HG03064 (cell line): Measurements from ENCODE around the gene CSNK1A1.
"Not testable (repeated sequence)": the region's sequence is repeated elsewhere in the genome, so short reads cannot be mapped to it uniquely, and the experiment has no call there.

Experiments
- ATAC-seq: cut with Tn5 transposase; IDR thresholded peaks from one replicate; pipeline ENCODE4 v1.9.1; 2021; ENCODE audit warnings: low read depth; ENCODE audit not compliant: unreplicated experiment

CSNK1A1 gene

DNA sequence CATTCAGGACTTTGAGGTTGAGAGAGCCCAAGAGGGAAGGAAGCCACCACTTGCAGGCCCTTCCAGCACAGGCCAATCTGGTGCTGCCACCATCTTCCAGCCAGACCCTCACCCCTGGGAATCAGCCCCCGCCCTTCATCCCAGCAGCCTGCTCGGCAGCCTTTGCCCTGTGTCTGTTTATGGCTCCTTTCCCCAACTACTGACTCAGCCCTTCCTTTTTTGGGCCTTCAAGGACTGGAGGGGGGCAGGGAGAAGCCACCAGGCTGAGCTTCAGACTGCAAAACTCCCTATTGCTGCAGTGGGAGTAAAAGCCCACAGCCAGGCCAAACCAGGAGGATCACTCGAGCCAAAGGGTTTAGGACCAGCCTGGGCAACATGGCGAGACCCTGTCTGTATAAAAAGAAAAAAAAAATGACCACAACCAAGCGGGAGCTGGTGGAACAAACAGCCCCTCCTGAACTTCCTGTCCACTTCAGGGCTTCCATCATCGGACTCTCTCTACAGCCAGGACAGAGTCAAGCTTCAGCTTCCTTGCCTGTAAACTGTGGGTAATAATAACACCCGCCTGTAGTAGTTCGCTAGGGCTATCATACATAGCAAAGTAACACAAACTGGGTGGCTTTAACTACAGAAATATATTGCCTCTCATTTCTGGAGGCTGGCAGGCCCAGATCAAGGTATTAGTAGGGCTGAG is 86.3 kb downstream of the CSNK1A1 start:
- no peak for ATAC-seq

DNA sequence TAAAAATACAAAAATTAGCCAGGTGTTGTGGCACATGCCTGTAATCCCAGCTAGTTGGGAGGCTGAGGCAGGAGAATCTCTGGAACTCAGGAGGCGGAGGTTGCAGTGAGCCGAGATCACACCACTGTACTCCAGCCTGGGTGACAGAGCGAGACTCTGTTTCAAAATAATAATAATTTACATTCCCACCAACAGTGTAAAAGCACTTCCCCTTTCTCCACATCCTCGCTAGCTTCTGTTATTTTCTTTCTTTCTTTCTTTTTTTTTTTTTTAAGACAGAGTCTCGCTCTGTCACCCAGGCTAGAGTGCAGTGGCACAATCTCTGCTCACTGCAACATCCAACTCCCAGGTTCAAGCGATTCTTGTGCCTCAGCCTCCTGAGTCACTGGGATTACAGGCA is 89.3 kb downstream of the CSNK1A1 start:
- ATAC-seq = not testable (repeated sequence)

DNA sequence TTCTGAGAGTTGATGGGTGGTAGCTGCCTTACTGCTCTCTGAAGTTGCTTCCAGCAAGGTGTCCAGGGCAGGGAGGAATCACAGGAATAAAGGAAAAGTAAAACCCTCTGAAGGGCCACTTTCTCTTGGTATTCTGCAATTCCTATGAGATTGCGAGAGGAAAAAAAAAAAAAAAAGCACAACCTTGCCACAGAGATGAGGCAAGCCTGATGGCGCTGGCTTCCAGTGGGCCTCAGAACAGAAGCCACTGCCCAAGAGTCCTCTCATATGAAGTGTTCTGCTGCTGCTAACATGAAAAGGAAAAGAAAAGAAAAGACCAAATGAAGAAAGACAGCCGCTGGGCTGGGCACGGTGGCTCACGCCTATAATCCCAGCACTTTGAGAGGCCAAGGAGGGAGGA is 91.3 kb downstream of the CSNK1A1 start:
- ATAC-seq = no peak

DNA sequence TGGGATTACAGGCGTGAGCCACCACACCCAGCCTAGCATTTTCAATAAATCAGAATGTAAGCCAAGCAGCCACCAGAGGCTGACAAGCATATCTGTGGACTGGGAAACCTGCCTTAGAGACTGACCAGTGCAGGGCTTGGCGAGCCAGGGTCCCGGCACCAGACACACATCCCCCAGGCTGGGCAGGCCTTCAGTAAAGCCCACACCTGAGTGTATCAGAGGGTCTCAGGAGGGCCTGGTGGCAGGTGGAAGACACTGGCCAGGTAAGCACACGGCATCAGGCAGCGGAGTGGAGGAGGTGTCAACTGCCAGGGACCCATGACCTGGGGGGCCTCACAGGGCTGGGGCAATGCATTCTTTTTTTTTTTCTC is 93.9 kb downstream of the CSNK1A1 start:
- ATAC-seq = no peak

DNA sequence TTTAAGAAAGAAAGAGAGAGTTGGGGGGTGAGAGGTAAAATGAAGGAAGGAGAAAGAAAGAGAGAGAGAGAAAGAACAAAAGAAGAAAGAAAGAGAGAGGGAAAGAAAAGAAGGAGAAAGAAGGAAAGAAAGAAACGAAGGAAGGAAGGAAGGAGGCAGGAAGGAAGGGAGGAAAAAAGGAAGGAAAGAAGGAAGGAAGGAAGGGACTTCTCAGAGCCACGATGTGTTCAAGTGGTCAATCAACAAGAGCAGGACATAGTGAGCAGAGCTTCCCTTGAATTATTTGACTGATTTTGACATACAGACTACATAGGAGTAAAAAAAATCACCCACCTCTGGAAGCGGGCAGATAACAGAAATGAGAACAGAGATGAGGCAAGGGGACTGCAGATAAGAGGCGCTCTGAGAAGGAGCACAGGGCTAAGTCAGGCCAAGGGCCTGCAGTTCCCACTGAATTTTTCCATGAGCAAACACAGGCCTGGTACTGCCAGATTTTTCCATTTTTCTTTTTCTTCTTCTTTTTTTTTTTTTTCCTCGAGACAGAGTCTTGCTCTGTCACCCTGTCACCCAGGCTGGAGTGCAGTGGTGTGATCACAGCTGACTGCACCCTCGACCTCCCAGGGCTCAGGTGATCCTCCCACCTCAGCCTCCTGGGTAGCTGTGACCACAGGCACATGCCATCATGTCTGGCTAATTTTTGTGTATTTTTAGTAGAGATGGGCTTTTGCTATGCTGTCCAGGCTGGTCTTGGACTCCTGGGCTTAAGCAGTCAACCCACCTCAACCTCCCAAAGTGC is 94.4 kb downstream of the CSNK1A1 start:
- ATAC-seq = no peak

DNA sequence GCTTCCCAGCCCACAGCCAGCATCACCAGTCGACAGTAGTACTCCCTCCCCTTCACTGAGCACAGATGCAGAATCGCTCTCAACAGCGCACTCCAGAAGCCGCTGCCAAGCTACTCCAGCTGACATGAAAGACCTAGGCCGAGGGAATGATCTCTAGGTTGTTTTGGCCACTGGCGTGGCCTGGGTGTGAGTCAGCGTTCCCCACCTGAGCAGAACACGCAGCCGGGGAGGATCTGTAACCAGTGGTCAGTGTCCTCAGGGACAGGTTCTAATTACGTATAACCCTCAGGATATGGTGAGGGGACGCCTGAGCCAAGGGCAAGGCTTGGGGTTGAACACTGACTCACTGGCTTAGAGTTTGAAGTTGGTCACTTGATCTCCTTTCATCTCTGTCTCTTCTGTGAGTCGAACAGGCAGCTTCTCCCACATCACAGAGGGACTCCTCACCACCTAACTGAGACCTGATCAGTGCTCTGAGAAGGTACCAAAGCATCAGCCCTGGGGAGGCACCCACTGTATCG is 95.3 kb downstream of the CSNK1A1 start:
- ATAC-seq = no peak

DNA sequence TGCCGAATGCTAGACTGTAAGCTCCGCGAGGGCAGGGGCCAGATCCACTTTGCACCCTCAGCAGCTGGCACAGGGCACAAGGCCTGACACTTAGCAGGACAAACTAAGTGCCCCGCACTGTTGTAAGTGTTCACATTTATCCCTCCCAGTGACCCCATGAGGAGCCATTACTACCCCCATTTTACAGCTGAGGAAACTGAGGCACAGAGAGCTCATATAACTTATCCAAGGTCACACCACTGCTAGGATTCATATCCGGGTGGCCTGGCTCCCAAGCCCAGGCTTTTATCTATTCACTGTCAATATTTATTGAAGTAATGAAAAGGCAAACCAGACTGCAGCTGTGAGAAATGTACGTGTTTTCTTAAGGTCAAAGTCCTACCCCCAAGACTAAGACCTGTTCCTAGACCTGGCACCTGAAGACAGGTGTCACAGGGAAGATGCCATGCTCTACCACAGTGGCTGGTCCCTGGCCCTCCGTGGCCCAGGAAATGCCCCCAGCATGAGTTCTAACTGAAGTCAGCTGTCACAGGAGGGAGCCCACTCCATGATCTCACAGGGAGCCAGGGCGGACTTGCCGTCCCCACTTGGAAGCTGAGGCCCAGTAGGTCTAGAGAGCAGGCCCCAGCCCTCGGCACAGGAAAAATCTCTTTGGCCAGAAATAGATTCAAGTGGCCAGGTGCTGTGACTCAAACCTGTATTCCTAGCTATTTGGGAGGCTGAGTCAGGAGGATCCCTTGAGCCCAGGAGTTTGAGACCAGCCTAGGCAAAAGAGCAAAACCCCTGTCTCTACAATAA is 97.4 kb downstream of the CSNK1A1 start:
- no peak for ATAC-seq

DNA sequence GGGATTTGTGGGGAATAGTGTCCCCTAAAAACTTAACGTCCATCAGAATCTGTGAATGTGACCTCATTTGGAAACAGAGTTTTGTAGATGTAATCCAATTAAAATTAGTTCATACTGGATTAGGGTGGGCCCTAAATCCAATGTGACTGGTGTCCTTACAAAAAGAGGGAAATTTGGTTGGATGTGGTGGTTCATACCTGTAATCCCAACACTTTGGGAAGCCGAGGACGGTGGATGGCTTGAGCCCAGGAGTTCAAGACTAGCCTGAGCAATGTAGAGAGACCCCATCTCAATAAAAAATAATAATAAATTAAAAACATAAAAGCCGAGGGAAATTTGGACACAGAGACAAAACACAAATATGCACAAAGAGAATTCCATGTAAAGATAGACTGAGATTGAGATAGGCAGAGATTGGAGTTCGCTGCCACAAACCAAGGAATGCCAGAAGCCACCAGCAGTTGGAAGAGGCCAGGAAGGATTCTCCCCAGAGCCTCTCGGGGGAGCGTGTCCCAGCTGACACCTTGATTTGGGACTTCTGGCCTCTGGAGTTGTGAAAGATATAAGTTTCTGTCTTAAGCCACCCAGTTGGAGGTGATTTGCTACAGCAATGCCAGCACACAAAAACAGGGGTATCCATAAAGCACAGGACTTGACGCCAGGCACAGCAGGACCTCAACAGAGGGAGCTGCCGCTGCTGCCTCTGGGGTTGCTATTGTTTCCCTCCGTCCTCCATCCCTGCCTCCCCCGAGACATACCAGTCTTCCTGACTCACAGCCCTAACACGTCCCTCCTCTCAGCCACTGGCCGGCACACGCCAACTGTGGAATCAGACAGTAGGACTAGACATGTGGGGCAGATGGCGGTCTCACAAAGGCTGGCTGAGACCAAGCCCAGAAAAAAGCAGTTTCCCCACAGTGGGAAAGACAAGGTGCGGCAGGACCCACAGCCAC is 98.3 kb downstream of the CSNK1A1 start:
- no peak for ATAC-seq

DNA sequence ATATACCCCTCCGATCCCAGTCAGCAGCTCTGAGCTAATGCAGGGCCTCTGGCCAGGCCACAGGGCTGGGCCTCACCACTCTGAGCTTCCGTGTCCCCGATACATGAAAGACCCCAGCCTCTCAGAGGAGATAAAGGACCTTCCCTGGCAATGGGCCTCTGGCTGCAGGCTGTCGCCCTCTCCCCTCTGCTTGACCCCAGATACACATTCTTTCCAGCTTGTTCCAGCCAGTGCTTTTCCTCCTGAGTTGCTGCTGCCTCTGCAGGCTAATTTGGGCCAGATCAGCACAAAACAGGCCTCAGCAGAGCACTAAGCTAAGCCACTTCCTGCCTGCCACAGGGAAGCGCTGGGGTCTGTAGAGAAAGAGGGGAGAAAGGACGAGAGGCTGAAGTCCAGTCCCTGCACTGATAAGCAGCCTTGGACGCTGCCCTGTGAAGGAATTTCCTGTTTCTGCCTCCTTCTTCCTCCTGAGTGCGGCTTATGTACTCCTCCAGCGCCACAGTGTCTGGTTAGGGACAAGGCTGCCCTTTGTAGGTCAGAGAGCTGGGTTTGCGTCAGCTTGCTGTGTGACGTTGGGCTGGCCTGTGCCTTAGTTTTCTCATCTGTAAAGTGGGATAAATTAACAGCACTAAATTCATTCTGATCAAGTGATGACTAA is 99.1 kb downstream of the CSNK1A1 start:
- no peak for ATAC-seq

DNA sequence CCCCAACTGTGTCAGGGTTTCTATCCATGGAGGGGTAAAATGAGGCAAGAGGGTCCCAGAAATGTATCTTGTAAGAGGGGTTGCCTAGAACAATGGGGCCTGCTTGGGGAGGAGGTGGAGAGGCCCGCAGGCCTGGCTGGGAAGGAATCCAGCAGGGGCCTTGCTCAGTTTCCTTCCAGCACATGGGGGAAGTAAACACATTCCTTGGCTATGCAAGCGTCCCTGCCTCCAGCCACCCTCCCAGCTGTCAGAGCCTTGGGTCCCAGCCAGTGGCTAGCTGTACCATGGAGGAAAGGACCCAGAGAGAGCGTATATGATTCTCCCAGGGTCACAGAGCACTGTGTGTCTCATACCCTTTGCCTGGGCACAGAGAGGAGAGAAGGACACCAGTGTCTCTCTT is 101.0 kb downstream of the CSNK1A1 start:
- ATAC-seq = no peak

DNA sequence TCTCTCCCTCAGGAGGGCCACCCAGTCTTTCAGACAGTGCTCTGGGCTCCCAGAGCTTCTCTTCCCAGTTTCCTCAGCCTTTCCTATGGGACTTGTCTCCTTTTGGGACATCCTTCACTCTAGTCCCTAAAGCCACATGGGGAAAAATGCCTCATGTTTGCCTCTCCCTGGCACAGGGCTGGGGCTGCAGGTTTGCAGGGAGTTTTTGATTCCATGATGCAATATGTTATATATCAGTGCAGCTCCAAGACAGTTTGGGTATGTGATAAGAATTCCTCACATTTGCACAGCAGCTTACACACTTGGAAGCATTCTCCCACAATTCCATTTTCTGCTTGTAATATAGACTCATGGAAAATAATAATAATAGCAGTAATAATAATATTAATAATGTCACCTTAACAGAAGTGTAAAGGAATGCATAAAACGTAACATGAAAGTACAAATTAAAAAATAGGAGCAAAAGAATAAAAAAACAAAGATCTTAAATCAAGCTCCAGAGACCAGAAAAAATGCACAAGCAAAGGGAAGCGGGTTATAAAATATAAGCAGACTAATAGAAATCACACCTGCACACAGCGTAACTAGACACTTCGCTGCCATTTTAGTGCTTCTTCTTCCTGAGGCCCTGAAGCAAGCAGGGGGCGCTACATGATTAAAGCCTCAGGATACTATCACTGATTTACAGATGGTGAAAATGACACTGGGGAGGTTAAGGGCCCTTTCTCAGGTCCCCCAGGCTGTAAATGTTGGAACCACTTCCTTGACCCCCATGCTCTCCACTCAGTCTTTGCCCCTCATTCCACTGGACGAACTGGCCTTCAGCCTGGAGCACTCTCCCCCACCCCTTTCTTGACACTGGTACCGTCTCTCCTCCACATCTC is 102.2 kb downstream of the CSNK1A1 start:
- no peak for ATAC-seq

DNA sequence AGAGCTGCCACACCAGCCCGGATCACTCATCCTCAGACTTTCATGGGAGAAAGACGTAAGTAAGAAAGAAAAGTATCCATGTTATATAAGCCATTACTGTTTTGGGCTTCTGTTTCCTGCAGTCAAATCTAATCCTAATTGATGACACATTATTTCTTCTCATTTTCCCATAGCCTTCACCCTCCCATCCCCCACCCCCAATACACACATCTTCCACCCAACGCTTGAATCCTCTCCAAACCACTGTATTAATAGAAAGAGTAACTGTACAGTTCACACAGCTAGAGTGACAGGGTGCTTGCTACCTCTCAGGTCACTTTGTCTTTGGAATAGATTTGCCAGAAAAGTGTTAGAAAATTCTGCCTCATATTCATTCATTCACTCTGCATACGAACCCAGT is 102.8 kb downstream of the CSNK1A1 start:
- no peak for ATAC-seq

DNA sequence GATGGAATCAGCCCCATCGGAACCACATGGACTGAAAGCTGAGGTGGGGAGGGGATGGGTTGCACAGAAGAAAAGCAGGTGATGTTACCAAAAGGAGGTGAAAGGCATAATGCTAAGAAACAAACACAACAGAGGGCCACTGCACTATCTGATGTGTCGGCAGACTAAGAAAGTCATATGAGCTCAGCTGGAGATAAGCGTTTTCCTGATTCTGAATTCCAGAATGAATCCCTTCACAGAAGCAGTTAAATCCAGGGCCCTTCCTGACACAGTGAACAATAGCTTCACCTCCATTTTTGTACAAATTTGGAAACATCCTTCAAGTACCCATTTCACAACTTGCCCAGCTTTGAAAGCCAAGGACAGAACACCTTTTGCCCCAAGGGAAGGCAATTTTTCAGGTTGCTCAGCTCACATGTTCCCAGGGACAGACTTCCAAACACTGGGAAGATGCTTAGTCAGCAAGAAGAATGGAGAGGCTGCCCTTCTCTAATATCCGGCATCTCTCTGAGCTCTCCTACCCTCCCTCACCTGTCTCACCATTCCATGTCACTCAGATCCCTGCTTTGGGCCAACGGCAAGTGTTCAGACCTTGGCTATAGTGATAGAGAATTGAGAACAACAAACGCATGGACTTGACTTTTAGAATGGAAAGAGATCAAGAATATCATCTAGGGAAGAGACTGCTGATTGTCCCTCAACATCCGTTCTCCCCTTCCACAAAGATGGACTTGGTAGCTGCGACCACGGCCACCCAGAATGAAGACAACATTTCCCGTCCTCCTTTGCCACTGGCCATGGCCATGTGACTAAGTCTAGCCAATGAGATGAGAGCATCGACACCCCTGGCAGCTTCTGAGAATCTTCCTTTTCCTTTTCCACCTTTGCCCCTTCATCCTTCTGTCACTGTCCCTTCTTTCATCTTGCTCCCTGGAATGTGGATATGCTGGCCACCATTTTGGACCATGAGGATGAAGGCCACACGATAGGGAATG is 103.6 kb downstream of the CSNK1A1 start:
- no peak for ATAC-seq

DNA sequence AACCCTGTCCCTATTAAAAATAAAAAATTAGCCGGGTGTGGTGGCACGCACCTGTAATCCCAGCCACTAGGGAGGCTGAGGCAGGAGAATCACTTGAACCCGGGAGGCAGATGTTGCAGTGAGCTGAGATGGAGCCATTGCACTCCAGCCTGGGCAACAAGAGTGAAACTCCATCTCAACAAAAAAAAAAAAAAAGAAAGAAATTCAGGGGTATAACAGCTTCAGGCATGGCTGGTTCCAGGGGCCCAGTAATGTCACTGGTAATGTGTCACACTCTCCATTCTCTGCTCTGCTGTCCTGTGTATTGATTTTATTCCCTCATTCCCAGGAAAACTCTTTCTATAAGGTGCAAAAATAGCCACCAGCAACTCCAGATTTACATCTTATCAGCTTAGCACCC is 104.4 kb downstream of the CSNK1A1 start:
- not testable (repeated sequence) for ATAC-seq

DNA sequence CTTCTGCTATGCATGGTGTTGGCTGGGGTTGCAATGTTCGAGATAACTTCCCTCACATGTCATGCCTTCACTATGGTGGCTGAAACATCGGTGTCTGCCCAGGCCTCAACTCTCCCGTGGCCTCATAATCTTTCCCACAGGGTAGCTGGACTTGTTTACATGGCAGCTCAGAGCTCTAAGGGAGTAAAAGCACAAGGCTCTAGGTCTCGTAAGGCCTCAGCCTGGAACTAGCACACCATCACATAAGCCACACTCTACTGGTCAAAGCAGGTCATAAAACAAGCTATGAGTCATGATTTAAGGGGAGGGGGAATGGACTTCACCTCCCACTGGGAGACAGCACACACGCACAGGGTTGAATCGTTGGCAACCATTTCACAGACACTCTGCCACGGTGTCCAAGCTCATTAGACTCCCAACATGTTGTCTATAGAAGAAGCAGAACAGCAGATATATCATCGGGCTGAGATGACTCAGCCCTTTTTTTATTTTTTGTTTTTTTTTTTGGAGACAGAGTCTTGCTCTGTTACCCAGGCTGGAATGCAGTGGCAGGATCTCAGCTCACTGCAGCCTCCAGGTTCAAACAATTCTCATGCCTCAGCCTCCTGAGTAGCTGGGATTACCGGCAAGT is 105.4 kb downstream of the CSNK1A1 start:
- no peak for ATAC-seq

DNA sequence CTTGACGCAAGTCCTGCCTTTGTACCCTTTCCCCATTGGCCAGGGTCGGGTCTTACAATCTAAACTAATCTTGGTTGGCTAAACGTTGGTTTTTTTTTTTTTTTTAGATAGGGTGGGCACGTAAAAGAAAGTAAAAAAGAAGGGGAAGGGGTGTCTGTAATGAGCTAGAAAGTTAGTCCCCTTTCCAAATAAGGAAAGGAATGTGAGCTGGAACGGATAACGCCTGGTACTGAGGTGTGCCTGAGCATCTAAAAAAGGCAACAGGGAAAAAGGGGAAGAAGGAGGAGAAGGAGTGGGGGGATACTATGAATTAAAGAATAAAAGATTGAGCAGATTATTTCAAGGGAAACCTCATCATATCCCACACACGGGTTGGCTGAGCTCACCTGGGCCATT is 105.9 kb downstream of the CSNK1A1 start:
- ATAC-seq = no peak

DNA sequence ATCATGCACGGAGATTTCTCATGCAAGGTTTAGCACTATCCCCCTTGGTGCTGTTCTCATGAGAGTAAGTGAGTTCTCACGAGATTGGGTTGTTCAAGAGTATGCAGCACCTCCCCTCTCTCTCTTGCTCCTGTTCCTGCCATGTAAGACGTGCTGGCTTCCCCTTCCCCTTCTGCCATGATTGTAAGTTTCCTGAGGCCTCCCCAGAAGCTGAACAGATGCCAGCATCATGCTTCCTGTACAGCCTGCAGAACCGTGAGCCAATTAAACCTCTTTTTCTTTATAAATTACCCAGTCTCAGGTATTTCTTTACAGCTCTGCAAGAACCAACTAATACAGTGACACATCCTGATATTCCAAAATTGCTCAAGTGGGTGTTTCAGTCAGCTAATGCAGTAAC is 106.8 kb downstream of the CSNK1A1 start:
- not testable (repeated sequence) for ATAC-seq
